HEK293 (cell line): ENCODE results near the gene AKAIN1.

ENCODE experiments used
- CTCF ChIA-PET: fragments of 350-600 bp; formaldehyde crosslinking; extraction: SDS; loops from one replicate; lab custom pipeline; 2021; ENCODE audit warnings: antibody characterized with exemption; lab: Yijun Ruan, JAX
- POLR2A ChIA-PET: fragments of 300-600 bp; formaldehyde crosslinking; extraction: SDS; loops from one replicate; lab custom pipeline; 2020; ENCODE audit warnings: antibody characterized with exemption, inconsistent platforms; lab: Yijun Ruan, JAX
- H3K27ac ChIP-seq: fragments of 200-500 bp; sonication (Bioruptor generic); 2 replicates; pipeline ENCODE4 v1.5.1; 2014; ENCODE audit warnings: low read depth, low read length, control low read depth, inconsistent platforms; ENCODE audit errors: extremely low read depth
- H3K36me3 ChIP-seq, 2 experiments: fragments of 200-500 bp in 1 of 2; sonication (Bioruptor generic) in 1 of 2; 1 replicate in 1 of 2; 2 replicates in 1 of 2; pipeline ENCODE4 v1.5.1; 2014 to 2017; ENCODE audit warnings: inconsistent platforms in 2 of 2, low read length in 2 of 2; ENCODE audit not compliant: control insufficient read depth in 2 of 2, insufficient read depth in 1 of 2
- H3K4me1 ChIP-seq: fragments of 200-500 bp; sonication (Bioruptor generic); 2 replicates; pipeline ENCODE4 v1.5.1; 2014; ENCODE audit warnings: mild to moderate bottlenecking, low read length, inconsistent platforms; ENCODE audit not compliant: control insufficient read depth, insufficient read depth
- H3K4me3 ChIP-seq: 2 replicates; pipeline ENCODE4 v1.5.1; 2011; ENCODE audit warnings: low read depth, mild to moderate bottlenecking, control low read depth, low read length, moderate library complexity
- H3K9me3 ChIP-seq: fragments of 200-500 bp; sonication (Bioruptor generic); 2 replicates; pipeline ENCODE4 v1.5.1; 2014; ENCODE audit warnings: low read depth, low read length, inconsistent platforms; ENCODE audit not compliant: control insufficient read depth, insufficient read depth
- BCL11A ChIP-seq: fragments of 450-650 bp; formaldehyde crosslinking; IDR thresholded peaks from 2 replicates; pipeline ENCODE4 v1.5.1; 2016; ENCODE audit warnings: low read depth, missing biosample characterization, missing genetic modification characterization
- BCL11B ChIP-seq: fragments of 450-650 bp; formaldehyde crosslinking; IDR thresholded peaks from 2 replicates; pipeline ENCODE4 v1.5.1; 2016; ENCODE audit warnings: low read depth, missing biosample characterization, missing genetic modification characterization
- HOXC10 ChIP-seq: sonication (generic); formaldehyde crosslinking; IDR thresholded peaks from 2 replicates; pipeline ENCODE4 v1.8.1; 2023; ENCODE audit warnings: mild to moderate bottlenecking, missing genetic modification reagents
- KLF10 ChIP-seq: fragments of 450-650 bp; IDR thresholded peaks from 2 replicates; pipeline ENCODE4 v1.5.1; 2018; ENCODE audit warnings: missing biosample characterization, mild to moderate bottlenecking, missing genetic modification characterization
- KLF8 ChIP-seq: fragments of 450-650 bp; formaldehyde crosslinking; IDR thresholded peaks from 2 replicates; pipeline ENCODE4 v1.5.1; 2016; ENCODE audit warnings: missing biosample characterization, missing genetic modification characterization
- WT1 ChIP-seq: fragments of 450-650 bp; formaldehyde crosslinking; IDR thresholded peaks from 2 replicates; pipeline ENCODE4 v1.5.1; 2016; ENCODE audit warnings: missing biosample characterization, missing genetic modification characterization
- ZBTB48 ChIP-seq: fragments of 450-650 bp; formaldehyde crosslinking; IDR thresholded peaks from 2 replicates; pipeline ENCODE4 v1.5.1; 2016; ENCODE audit warnings: missing biosample characterization, missing genetic modification characterization
- ZBTB7A ChIP-seq: fragments of 450-650 bp; formaldehyde crosslinking; IDR thresholded peaks from 2 replicates; pipeline ENCODE4 v1.5.1; 2016; ENCODE audit warnings: low read depth, missing biosample characterization, missing genetic modification characterization
- ZFP41 ChIP-seq: fragments of 450-650 bp; formaldehyde crosslinking; IDR thresholded peaks from 2 replicates; pipeline ENCODE4 v1.5.1; 2016; ENCODE audit warnings: missing biosample characterization, missing genetic modification characterization, borderline replicate concordance
- ZNF10 ChIP-seq: fragments of 450-650 bp; formaldehyde crosslinking; IDR thresholded peaks from 2 replicates; pipeline ENCODE4 v1.5.1; 2017; ENCODE audit warnings: missing biosample characterization, missing genetic modification characterization
- ZNF169 ChIP-seq: fragments of 450-650 bp; formaldehyde crosslinking; IDR thresholded peaks from 2 replicates; pipeline ENCODE4 v1.5.1; 2016; ENCODE audit warnings: missing biosample characterization, missing genetic modification characterization
- ZNF175 ChIP-seq: fragments of 450-650 bp; formaldehyde crosslinking; IDR thresholded peaks from 2 replicates; pipeline ENCODE4 v1.5.1; 2016; ENCODE audit warnings: missing biosample characterization, missing genetic modification characterization
- ZNF248 ChIP-seq: fragments of 450-650 bp; formaldehyde crosslinking; IDR thresholded peaks from 2 replicates; pipeline ENCODE4 v1.5.1; 2017; ENCODE audit warnings: missing biosample characterization, missing genetic modification characterization
- ZNF350 ChIP-seq: fragments of 450-650 bp; formaldehyde crosslinking; IDR thresholded peaks from 2 replicates; pipeline ENCODE4 v1.5.0; 2017; ENCODE audit warnings: missing biosample characterization, mild to moderate bottlenecking, missing genetic modification characterization
- ZNF37A ChIP-seq: fragments of 450-650 bp; IDR thresholded peaks from 2 replicates; pipeline ENCODE4 v1.5.1; 2018; ENCODE audit warnings: missing biosample characterization, missing genetic modification characterization
- ZNF416 ChIP-seq: fragments of 450-650 bp; formaldehyde crosslinking; IDR thresholded peaks from 2 replicates; pipeline ENCODE4 v1.5.1; 2016; ENCODE audit warnings: missing biosample characterization, missing genetic modification characterization
- ZNF501 ChIP-seq: fragments of 450-650 bp; formaldehyde crosslinking; IDR thresholded peaks from 2 replicates; pipeline ENCODE4 v1.5.1; 2016; ENCODE audit warnings: missing biosample characterization, missing genetic modification characterization
- ZNF548 ChIP-seq: fragments of 450-650 bp; formaldehyde crosslinking; IDR thresholded peaks from 2 replicates; pipeline ENCODE4 v1.5.1; 2016; ENCODE audit warnings: missing biosample characterization, missing genetic modification characterization
- ZNF596 ChIP-seq: fragments of 450-650 bp; IDR thresholded peaks from 2 replicates; pipeline ENCODE4 v1.5.0; 2018; ENCODE audit warnings: missing biosample characterization, mild to moderate bottlenecking, missing genetic modification characterization, moderate library complexity
- ZNF670 ChIP-seq: fragments of 450-650 bp; formaldehyde crosslinking; IDR thresholded peaks from 2 replicates; pipeline ENCODE4 v1.5.1; 2016; ENCODE audit warnings: missing biosample characterization, missing genetic modification characterization, low read depth
- ZNF701 ChIP-seq: fragments of 450-650 bp; formaldehyde crosslinking; IDR thresholded peaks from 2 replicates; pipeline ENCODE4 v1.5.1; 2016; ENCODE audit warnings: missing biosample characterization, missing genetic modification characterization
- ZNF777 ChIP-seq: fragments of 450-650 bp; formaldehyde crosslinking; IDR thresholded peaks from 2 replicates; pipeline ENCODE4 v1.5.1; 2017; ENCODE audit warnings: missing biosample characterization, missing genetic modification characterization, borderline replicate concordance
- ZNF785 ChIP-seq: fragments of 450-650 bp; formaldehyde crosslinking; IDR thresholded peaks from 2 replicates; pipeline ENCODE4 v1.5.1; 2016; ENCODE audit warnings: missing biosample characterization, missing genetic modification characterization
- ZNF792 ChIP-seq: fragments of 450-650 bp; formaldehyde crosslinking; IDR thresholded peaks from 2 replicates; pipeline ENCODE4 v1.5.1; 2016; ENCODE audit warnings: missing biosample characterization, missing genetic modification characterization
- TF ChIP-seq, protein P1 (sequence below): fragments of 450-650 bp; IDR thresholded peaks from 2 replicates; pipeline ENCODE4 v1.5.1; 2018; ENCODE audit warnings: missing biosample characterization, mild to moderate bottlenecking, missing genetic modification characterization
- TF ChIP-seq, protein P2 (sequence below): fragments of 450-650 bp; formaldehyde crosslinking; IDR thresholded peaks from 2 replicates; pipeline ENCODE4 v1.5.1; 2016; ENCODE audit warnings: missing biosample characterization, missing genetic modification characterization, borderline replicate concordance
- TF ChIP-seq, protein P3 (sequence below): fragments of 450-650 bp; formaldehyde crosslinking; IDR thresholded peaks from 2 replicates; pipeline ENCODE4 v1.5.1; 2016; ENCODE audit warnings: missing biosample characterization, missing genetic modification characterization

AKAIN1 gene

DNA sequence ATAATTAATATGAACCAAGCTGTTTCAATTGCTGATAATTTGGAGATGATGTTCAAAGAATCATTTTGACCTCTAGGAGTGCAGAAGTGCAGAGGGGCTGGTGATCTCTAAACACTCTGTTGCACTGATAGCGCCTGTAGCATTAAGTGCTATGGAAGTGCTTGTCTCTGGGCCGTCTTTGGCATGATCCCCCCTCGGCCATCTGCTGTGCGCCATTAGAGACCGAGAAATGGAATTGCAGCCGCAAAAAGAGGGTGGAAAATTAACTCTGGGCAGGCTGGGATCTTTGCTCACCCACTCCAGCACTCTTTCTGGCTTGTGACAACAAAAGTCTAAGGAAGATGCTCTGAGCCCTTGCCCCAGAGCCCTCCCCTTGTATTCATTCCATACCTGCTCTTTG, 23.4 kb downstream of the AKAIN1 start:
- no peaks in the 10 kb centered on the region for H3K4me1 ChIP-seq
- H3K27ac ChIP-seq, result no peak overlapping the region
- H3K9me3 ChIP-seq, result no peaks in the 10 kb centered on the region
- H3K4me3 ChIP-seq, result no peak overlapping the region
- H3K36me3 ChIP-seq, result no peaks in the 10 kb centered on the region
- ChIA-PET POLR2A (no interaction called here), CTCF (no interaction called here)
- TF ChIP-seq ZNF701 (tag by site-specific recombination) (no peak), HOXC10 (CRISPR knock-in tag) (no peak), ZNF785 (no peak), ZNF175 (tag by site-specific recombination) (no peak)
- TF ChIP-seq, protein P1, sequence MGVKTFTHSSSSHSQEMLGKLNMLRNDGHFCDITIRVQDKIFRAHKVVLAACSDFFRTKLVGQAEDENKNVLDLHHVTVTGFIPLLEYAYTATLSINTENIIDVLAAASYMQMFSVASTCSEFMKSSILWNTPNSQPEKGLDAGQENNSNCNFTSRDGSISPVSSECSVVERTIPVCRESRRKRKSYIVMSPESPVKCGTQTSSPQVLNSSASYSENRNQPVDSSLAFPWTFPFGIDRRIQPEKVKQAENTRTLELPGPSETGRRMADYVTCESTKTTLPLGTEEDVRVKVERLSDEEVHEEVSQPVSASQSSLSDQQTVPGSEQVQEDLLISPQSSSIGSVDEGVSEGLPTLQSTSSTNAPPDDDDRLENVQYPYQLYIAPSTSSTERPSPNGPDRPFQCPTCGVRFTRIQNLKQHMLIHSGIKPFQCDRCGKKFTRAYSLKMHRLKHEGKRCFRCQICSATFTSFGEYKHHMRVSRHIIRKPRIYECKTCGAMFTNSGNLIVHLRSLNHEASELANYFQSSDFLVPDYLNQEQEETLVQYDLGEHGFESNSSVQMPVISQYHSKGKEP (tag by site-specific recombination), result no peak

DNA sequence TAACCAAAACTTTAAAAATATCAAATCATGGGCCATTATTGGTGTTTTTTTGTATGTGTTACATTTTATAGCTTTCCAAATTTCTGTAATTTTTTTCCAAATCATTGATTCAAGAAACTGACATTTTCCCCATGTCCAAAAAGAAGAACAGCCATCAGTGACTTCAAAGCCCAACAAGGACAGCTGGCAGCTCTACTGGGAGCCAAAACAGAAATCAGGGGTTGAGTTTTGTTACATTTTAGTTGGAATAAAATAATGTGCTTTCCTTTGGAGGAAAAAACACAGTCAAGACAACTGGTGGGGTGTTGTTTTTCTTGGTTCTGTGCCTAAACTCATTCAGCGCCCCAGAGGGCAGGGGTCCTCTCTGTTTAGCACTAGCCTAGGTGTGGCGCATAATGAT, 23.8 kb downstream of the AKAIN1 start:
- Histone ChIP-seq H3K27ac (no peak overlapping the region), H3K4me1 (no peaks in the 10 kb centered on the region), H3K9me3 (no peaks in the 10 kb centered on the region), H3K4me3 (no peak overlapping the region), H3K36me3 (no peaks in the 10 kb centered on the region)
- TF ChIP-seq ZNF670, result no peak
- TF ChIP-seq ZNF350 (tag by site-specific recombination), result no peak
- TF ChIP-seq ZNF777 (tag by site-specific recombination), result no peak
- TF ChIP-seq, protein P2, sequence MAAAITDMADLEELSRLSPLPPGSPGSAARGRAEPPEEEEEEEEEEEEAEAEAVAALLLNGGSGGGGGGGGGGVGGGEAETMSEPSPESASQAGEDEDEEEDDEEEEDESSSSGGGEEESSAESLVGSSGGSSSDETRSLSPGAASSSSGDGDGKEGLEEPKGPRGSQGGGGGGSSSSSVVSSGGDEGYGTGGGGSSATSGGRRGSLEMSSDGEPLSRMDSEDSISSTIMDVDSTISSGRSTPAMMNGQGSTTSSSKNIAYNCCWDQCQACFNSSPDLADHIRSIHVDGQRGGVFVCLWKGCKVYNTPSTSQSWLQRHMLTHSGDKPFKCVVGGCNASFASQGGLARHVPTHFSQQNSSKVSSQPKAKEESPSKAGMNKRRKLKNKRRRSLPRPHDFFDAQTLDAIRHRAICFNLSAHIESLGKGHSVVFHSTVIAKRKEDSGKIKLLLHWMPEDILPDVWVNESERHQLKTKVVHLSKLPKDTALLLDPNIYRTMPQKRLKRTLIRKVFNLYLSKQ (tag by site-specific recombination), result no peak
- TF ChIP-seq, protein P3, sequence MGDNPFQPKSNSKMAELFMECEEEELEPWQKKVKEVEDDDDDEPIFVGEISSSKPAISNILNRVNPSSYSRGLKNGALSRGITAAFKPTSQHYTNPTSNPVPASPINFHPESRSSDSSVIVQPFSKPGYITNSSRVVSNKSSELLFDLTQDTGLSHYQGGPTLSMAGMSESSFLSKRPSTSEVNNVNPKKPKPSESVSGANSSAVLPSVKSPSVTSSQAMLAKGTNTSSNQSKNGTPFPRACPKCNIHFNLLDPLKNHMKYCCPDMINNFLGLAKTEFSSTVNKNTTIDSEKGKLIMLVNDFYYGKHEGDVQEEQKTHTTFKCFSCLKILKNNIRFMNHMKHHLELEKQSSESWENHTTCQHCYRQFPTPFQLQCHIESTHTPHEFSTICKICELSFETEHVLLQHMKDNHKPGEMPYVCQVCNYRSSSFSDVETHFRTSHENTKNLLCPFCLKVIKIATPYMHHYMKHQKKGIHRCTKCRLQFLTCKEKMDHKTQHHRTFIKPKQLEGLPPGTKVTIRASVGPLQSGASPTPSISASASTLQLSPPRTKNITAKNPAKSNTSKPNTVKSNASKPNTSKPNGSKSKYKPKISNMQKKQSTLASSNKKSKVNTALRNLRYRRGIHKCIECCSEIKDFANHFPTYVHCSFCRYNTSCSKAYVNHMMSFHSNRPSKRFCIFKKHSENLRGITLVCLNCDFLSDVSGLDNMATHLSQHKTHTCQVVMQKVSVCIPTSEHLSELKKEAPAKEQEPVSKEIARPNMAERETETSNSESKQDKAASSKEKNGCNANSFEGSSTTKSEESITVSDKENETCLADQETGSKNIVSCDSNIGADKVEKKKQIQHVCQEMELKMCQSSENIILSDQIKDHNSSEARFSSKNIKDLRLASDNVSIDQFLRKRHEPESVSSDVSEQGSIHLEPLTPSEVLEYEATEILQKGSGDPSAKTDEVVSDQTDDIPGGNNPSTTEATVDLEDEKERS, result no peak
- no peak for TF ChIP-seq KLF10 (tag by site-specific recombination)
- no peak for TF ChIP-seq BCL11A (tag by site-specific recombination)
- TF ChIP-seq ZNF37A (tag by site-specific recombination), result no peak
- CTCF ChIA-PET, result no interaction called here
- POLR2A ChIA-PET, result no interaction called here

DNA sequence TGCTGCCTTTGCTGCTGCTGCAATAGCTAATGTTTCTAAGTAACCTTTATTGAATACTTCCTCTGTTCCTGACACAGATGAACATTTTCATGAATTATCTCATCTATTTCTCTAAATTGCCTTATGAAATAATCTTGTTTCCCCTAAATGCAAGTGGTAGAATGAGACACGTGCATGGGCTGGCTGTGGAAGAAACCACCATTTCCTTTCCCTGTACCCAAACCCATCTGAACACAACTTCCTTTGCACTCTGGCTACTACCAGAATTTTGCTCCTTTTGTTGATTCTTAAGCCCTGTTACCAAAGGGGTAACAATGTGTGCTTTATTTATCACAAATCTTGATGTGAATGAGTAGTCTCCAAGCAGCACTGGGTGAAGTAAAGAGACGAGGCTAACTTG, 29.2 kb downstream of the AKAIN1 start:
- Histone ChIP-seq H3K9me3 (no peaks in the 10 kb centered on the region), H3K4me1 (no peaks in the 10 kb centered on the region), H3K36me3 (no peaks in the 10 kb centered on the region), H3K27ac (no peak overlapping the region), H3K4me3 (no peak overlapping the region)
- ChIA-PET POLR2A (no interaction called here), CTCF (interaction anchor here (0.5 kb wide), 1 partner anchor 1088 kb away, joined by 3 read pairs; no protein-coding TSS in a partner anchor)
- TF ChIP-seq ZNF169 (tag by site-specific recombination), result no peak
- no peak for TF ChIP-seq ZNF548 (tag by site-specific recombination)
- no peak for TF ChIP-seq ZNF248
- TF ChIP-seq ZNF596 (tag by site-specific recombination), result no peak
- TF ChIP-seq ZNF416 (tag by site-specific recombination), result no peak
- TF ChIP-seq ZNF501 (tag by site-specific recombination), result no peak
- no peak for TF ChIP-seq ZNF792 (tag by site-specific recombination)
- TF ChIP-seq, protein P1 (tag by site-specific recombination), result no peak
- no peak for TF ChIP-seq ZNF10
- no peak for TF ChIP-seq WT1 (tag by site-specific recombination)
- no peak for TF ChIP-seq BCL11B (tag by site-specific recombination)
- no peak for TF ChIP-seq ZBTB48 (tag by site-specific recombination)
- no peak for TF ChIP-seq ZNF701 (tag by site-specific recombination)
- no peak for TF ChIP-seq ZFP41 (tag by site-specific recombination)
- TF ChIP-seq ZNF785, result no peak
- TF ChIP-seq KLF8 (tag by site-specific recombination), result no peak
- TF ChIP-seq ZBTB7A (tag by site-specific recombination), result no peak
